ENCODE data around the gene JAZF1.

Gene JAZF1

GRCh38 chr7:27872356-27873275, 308.0 kb downstream of the JAZF1 start:
- ATAC-seq, result no peak

GRCh38 chr7:27871866-27872265, 308.7 kb downstream of the JAZF1 start:
- ATAC-seq, result no peak
- TF ChIP-seq RARB (CRISPR knock-in tag; IDR thresholded peaks at IDR 0.05) (no peak), ESRRG (CRISPR knock-in tag; IDR thresholded peaks at IDR 0.05) (no peak), ARNTL (CRISPR knock-in tag; IDR thresholded peaks at IDR 0.05; ENCODE audit: borderline replicate concordance, low read depth) (no peak), CSDC2 (CRISPR knock-in tag; IDR thresholded peaks at IDR 0.05) (no peak)

More at GRCh38 chr7:27872356-27873275, 308.0 kb downstream of the JAZF1 start:
- no peak for TF ChIP-seq PPARA (CRISPR knock-in tag; IDR thresholded peaks at IDR 0.05; ENCODE audit: borderline replicate concordance)
- no peak for TF ChIP-seq ZNF8 (CRISPR knock-in tag; IDR thresholded peaks at IDR 0.05)
- no peak for TF ChIP-seq BACH2 (CRISPR knock-in tag; IDR thresholded peaks at IDR 0.05; ENCODE audit: borderline replicate concordance)
- TF ChIP-seq ZNF565 (CRISPR knock-in tag; conservative IDR thresholded peaks at IDR 0.05; ENCODE audit: low read depth), result no peak
- no peak for TF ChIP-seq ZFP30 (CRISPR knock-in tag; IDR thresholded peaks at IDR 0.05)
- TF ChIP-seq ZFP3 (CRISPR knock-in tag; IDR thresholded peaks at IDR 0.05), result no peak
- TF ChIP-seq RARB (CRISPR knock-in tag; IDR thresholded peaks at IDR 0.05), result no peak
- no peak for TF ChIP-seq ARNTL (CRISPR knock-in tag; IDR thresholded peaks at IDR 0.05; ENCODE audit: borderline replicate concordance, low read depth)
- TF ChIP-seq TSHZ2 (CRISPR knock-in tag; IDR thresholded peaks at IDR 0.05), result no peak

GRCh38 chr7:27871086-27871485, 309.5 kb downstream of the JAZF1 start:
- no peak for ATAC-seq

More at GRCh38 chr7:27871086-27871485, 309.5 kb downstream of the JAZF1 start:
- TF ChIP-seq RARB (CRISPR knock-in tag; IDR thresholded peaks at IDR 0.05) (no peak), ESRRG (CRISPR knock-in tag; IDR thresholded peaks at IDR 0.05) (no peak), OSR1 (CRISPR knock-in tag; IDR thresholded peaks at IDR 0.05) (no peak), ZNF8 (CRISPR knock-in tag; IDR thresholded peaks at IDR 0.05) (no peak), ZFP3 (CRISPR knock-in tag; IDR thresholded peaks at IDR 0.05) (no peak), CREB5 (CRISPR knock-in tag; IDR thresholded peaks at IDR 0.05; ENCODE audit: low read depth) (no peak), TSHZ2 (CRISPR knock-in tag; IDR thresholded peaks at IDR 0.05) (no peak), BACH2 (CRISPR knock-in tag; IDR thresholded peaks at IDR 0.05; ENCODE audit: borderline replicate concordance) (no peak), ARNTL (CRISPR knock-in tag; IDR thresholded peaks at IDR 0.05; ENCODE audit: borderline replicate concordance, low read depth) (no peak), CSDC2 (CRISPR knock-in tag; IDR thresholded peaks at IDR 0.05) (no peak), ZNF70 (CRISPR knock-in tag; IDR thresholded peaks at IDR 0.05) (no peak), ISL1 (CRISPR knock-in tag; IDR thresholded peaks at IDR 0.05) (no peak), SNAI2 (CRISPR knock-in tag; IDR thresholded peaks at IDR 0.05) (no peak), PPARA (CRISPR knock-in tag; IDR thresholded peaks at IDR 0.05; ENCODE audit: borderline replicate concordance) (no peak)
